HAP-1 (cell line): Measurements from ENCODE around the gene CACNA1H.
"Not testable (repeated sequence)": the region's sequence is repeated elsewhere in the genome, so short reads cannot be mapped to it uniquely, and the experiment has no call there.

ENCODE experiments used
- DNase-seq, 2 experiments: peaks; one replicate each; pipeline ENCODE4 v3.0.0-alpha.2; 2016 to 2020; ENCODE audit warnings: low spot score in 2 of 2
- H3K27me3 ChIP-seq: fragments of 250-450 bp; sonication (Bioruptor Pico); 2 replicates; pipeline ENCODE4 v1.5.1; 2020; ENCODE audit warnings: low read depth, mild to moderate bottlenecking, moderate library complexity
- H3K36me3 ChIP-seq: fragments of 250-450 bp; sonication (Bioruptor Pico); replicated peaks from 2 replicates; pipeline ENCODE4 v1.5.1; 2020; ENCODE audit warnings: mild to moderate bottlenecking
- H3K4me1 ChIP-seq: fragments of 250-450 bp; sonication (Bioruptor Pico); 2 replicates; pipeline ENCODE4 v1.5.1; 2020; ENCODE audit warnings: mild to moderate bottlenecking
- H3K4me3 ChIP-seq: fragments of 250-450 bp; sonication (Bioruptor Pico); 2 replicates; pipeline ENCODE4 v1.5.1; 2020; ENCODE audit warnings: mild to moderate bottlenecking, moderate library complexity
- H3K9me3 ChIP-seq: fragments of 250-450 bp; sonication (Bioruptor Pico); 2 replicates; pipeline ENCODE4 v1.5.1; 2020; ENCODE audit warnings: mild to moderate bottlenecking, moderate library complexity
- in situ Hi-C: fragments of 300-500 bp; cut with MboI; formaldehyde crosslinking; loops from 3 replicates; pipeline ENCODE4 v1.14.3; 2020; ENCODE audit warnings: low sequenced_read_pairs, inconsistent platforms, mixed read lengths

CACNA1H gene

DNA sequence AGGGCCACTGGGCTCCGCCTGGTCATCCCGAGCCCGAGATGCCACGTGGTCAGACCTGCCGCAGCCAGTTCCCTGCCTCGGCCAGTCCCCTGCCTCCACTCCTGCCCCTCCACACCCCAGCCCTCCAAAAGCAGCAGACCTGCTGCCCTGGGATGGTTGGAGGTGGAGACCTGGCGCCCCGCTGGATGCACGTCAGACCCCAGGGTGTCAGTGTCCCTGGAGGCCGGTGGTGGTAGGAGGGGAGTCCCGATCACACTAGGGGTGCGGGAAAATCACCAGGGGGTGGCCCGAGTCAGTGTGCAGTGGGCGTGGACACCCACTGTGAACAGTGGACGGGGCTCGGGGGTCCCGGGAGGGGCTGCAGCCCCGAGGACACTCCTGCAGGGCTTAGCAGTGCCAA, 45.3 kb downstream of the CACNA1H start:
- Histone ChIP-seq H3K4me1 (no peaks in the 10 kb centered on the region), H3K9me3 (no peaks in the 10 kb centered on the region)
- in situ Hi-C loops: no loop called here

DNA sequence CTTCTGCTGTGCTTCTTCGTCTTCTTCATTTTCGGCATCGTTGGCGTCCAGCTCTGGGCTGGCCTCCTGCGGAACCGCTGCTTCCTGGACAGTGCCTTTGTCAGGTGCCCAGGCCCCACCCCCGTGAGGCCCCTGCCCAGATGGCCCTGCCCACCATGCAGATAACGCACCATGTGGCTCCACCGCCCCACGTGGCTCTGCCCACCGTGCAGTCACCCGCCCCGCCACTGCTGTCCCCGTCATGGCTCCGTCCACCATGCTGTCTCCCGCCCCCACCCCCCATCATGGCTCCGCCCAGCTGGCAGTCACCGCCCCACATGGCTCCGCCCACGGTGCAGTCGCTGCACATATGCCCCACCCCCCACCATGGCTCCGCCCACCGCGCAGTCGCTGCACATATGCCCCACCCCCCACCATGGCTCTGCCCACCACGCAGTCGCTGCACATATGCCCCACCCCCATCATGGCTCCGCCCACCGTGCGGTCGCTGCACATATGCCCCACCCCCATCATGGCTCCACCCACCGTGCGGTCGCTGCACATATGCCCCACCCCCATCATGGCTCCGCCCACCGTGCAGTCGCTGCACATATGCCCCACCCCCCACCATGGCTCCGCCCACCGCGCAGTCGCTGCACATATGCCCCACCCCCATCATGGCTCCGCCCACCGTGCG, 45.9 kb downstream of the CACNA1H start:
- H3K4me1 ChIP-seq, H3K36me3 ChIP-seq, in situ Hi-C loops, H3K4me3 ChIP-seq, H3K27me3 ChIP-seq, H3K9me3 ChIP-seq: not testable (repeated sequence)
- DNase-seq: peak in 1 of 2 experiments; percentile 35

More for the DNA sequence above, 45.3 kb downstream of the CACNA1H start:
- Histone ChIP-seq H3K36me3 (no peaks in the 10 kb centered on the region), H3K4me3 (no peak overlapping the region), H3K27me3 (no peaks in the 10 kb centered on the region)
- no peak for DNase-seq

DNA sequence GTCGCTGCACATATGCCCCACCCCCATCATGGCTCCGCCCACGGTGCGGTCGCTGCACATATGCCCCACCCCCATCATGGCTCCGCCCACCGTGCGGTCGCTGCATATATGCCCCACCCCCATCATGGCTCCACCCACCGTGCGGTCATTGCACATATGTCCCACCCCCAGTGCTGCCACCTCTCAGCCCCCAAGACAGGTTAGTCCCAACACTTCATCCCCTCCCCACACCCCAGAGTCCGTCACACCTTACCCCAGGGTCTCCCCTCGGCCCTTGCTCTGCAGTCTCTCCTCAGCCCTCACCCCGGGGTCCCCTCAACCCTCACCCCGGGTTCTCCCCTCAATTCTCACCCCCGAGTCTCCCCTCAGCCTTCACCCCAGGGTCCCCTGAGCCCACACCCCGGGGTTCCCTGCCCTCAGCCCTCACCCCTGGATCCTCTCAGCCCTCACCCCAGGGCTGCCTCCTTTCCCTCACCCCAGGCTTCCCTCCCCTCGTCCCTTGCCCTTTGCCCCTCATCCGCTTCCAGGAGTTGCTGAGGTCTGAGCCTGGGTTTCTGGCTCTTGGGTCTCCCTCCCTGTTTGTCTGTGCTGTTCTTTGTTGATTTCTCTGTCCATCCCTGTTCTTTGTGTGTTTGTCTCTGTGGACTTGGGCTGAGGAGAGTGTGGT, 46.6 kb downstream of the CACNA1H start:
- DNase-seq: no peak
- H3K4me3 ChIP-seq: no peak overlapping the region
- H3K9me3 ChIP-seq: no peaks in the 10 kb centered on the region
- H3K4me1 ChIP-seq: no peaks in the 10 kb centered on the region
- no peaks in the 10 kb centered on the region for H3K36me3 ChIP-seq
- no peaks in the 10 kb centered on the region for H3K27me3 ChIP-seq
- in situ Hi-C loops: no loop called here

DNA sequence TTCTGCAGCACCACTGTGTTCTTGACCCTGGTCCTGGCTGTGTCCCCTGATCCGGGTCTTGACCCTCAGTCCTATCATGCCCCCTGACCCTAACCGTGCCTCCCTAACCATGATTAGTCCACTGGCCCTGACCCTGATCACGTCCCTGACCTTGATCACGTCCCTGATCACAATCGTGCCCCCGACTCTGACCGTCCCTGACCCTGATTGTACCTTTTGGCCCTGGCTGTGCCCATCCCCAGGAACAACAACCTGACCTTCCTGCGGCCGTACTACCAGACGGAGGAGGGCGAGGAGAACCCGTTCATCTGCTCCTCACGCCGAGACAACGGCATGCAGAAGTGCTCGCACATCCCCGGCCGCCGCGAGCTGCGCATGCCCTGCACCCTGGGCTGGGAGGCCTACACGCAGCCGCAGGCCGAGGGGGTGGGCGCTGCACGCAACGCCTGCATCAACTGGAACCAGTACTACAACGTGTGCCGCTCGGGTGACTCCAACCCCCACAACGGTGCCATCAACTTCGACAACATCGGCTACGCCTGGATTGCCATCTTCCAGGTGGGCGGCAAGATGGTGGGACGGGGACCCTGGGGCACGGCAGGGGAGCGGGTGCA, 47.2 kb downstream of the CACNA1H start:
- Histone ChIP-seq H3K4me3 (no peak overlapping the region), H3K9me3 (no peaks in the 10 kb centered on the region), H3K27me3 (no peaks in the 10 kb centered on the region), H3K36me3 (no peaks in the 10 kb centered on the region), H3K4me1 (no peaks in the 10 kb centered on the region)
- DNase-seq: no peak
- in situ Hi-C loops: no loop called here

DNA sequence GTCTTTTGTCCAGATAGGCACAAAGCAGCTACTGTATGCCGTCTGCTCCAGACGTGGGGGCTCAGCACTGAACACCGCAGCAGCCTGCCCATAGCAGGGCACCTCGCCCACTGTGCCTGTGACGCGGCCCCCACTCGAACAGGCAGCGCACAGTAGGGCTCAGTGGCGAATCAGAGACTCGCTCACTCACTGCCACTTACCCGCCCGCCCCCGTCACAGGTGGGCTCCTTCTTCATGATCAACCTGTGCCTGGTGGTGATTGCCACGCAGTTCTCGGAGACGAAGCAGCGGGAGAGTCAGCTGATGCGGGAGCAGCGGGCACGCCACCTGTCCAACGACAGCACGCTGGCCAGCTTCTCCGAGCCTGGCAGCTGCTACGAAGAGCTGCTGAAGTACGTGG, 48.5 kb downstream of the CACNA1H start:
- in situ Hi-C loops: no loop called here
- Histone ChIP-seq H3K36me3 (no peaks in the 10 kb centered on the region), H3K9me3 (no peaks in the 10 kb centered on the region), H3K27me3 (no peaks in the 10 kb centered on the region), H3K4me3 (no peak overlapping the region), H3K4me1 (no peaks in the 10 kb centered on the region)
- no peak for DNase-seq

DNA sequence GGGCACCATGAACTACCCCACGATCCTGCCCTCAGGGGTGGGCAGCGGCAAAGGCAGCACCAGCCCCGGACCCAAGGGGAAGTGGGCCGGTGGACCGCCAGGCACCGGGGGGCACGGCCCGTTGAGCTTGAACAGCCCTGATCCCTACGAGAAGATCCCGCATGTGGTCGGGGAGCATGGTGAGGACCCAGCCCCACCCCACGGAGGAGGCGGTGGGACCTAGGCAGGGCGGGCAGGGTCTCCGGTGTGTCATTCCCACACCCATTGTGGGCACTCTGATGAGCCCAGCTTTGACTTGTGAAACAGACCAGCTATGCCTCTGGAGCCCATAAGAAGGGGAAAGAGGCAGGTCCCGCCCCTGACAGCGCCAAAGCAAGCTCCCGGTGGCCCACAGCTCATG, 49.4 kb downstream of the CACNA1H start:
- in situ Hi-C loops: no loop called here
- no peaks in the 10 kb centered on the region for H3K27me3 ChIP-seq

DNA sequence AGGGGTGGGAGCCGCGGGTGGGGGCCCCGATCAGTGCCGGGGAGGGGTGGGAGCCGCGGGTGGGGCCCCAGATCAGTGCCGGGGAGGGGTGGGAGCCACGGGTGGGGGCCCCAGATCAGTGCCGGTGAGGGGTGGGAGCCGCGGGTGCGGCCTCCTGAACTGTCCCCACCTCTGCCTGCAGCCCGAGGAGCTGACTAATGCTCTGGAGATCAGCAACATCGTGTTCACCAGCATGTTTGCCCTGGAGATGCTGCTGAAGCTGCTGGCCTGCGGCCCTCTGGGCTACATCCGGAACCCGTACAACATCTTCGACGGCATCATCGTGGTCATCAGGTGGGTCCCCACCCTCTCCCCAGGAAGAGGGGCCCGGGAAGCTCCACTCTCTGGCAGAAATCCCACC, 52.0 kb downstream of the CACNA1H start:
- H3K27me3 ChIP-seq: no peaks in the 10 kb centered on the region
- no peaks in the 10 kb centered on the region for H3K36me3 ChIP-seq
- H3K4me1 ChIP-seq: no peaks in the 10 kb centered on the region
- in situ Hi-C loops: no loop called here
- no peaks in the 10 kb centered on the region for H3K9me3 ChIP-seq
- DNase-seq: no peak
- H3K4me3 ChIP-seq: no peak overlapping the region

More for the DNA sequence above, 49.4 kb downstream of the CACNA1H start:
- Histone ChIP-seq H3K36me3 (no peaks in the 10 kb centered on the region), H3K4me3 (no peak overlapping the region), H3K4me1 (no peaks in the 10 kb centered on the region), H3K9me3 (no peaks in the 10 kb centered on the region)
- DNase-seq: no peak

DNA sequence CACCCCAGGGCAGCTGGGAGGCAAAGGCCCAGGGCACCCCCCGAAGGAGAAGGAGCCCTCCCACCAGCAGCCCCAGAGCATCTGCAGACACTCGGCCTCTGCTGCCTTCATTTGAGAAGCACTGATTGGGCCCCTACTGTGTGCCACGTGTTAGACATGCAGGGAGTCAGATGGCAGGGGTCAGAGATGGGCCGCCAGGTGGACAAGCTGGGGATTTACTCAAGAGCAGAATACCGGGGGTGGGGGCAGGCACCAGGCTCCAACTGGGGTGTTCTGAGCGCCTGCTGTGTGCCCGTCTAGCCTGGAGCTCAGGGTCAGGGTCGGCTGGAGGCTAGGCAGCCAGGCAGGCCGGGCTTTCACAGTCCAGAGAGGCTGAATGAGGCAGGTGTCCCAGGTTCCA, 53.4 kb downstream of the CACNA1H start:
- in situ Hi-C loops: no loop called here
- Histone ChIP-seq H3K27me3 (no peaks in the 10 kb centered on the region), H3K4me3 (no peak overlapping the region), H3K9me3 (no peaks in the 10 kb centered on the region), H3K4me1 (no peaks in the 10 kb centered on the region), H3K36me3 (no peaks in the 10 kb centered on the region)
- DNase-seq: no peak

DNA sequence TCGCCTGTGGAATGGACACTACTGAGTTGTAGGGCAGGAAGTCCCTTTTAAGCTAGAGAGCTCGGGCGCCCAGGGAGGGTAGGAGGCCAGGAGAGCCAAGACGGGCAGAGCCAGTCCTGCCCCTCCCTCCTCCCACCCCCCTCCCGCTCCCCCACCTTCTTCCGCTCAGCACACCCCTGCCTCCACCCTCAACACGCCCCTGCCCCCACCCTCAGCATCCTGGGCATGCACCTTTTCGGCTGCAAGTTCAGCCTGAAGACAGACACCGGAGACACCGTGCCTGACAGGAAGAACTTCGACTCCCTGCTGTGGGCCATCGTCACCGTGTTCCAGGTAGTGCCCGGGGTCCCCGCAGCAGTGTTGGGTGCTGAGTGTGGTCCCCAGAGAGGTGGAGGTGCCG, 53.9 kb downstream of the CACNA1H start:
- Histone ChIP-seq H3K4me3 (no peak overlapping the region), H3K36me3 (no peaks in the 10 kb centered on the region), H3K4me1 (no peaks in the 10 kb centered on the region), H3K9me3 (no peaks in the 10 kb centered on the region), H3K27me3 (no peaks in the 10 kb centered on the region)
- DNase-seq: no peak
- in situ Hi-C loops: no loop called here

DNA sequence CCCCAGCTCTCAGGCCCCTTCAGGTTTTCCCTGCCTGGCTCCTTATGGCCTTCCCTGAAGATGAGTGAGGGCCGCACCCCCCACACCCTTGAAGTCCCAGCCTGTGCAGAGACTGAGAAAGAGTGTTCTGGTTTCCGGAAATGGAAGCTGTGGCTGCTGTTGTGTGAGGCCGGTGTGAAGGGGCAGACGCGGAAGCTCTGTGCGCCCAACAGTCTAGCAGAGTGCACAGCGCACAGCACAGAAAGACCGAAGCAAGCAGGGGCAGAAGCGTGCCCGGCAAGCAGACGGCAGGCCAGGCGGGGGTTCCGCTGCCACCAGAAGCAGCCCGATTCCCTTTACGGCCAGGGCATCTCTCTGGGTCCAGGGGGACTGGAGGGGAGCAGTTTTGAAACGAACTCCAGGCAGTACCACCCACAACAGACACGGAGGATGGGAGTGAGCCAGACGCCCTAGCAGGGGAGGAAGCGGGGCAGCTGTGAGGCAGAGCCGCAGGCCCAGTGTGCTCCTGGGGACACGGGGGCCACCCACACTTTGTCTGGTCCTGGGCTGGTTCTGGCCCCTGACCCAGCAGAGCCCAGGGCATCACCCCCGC, 55.4 kb downstream of the CACNA1H start:
- Histone ChIP-seq H3K4me3 (no peak overlapping the region), H3K27me3 (no peaks in the 10 kb centered on the region), H3K4me1 (no peaks in the 10 kb centered on the region), H3K9me3 (no peaks in the 10 kb centered on the region), H3K36me3 (no peaks in the 10 kb centered on the region)
- no peak for DNase-seq
- in situ Hi-C loops: no loop called here

DNA sequence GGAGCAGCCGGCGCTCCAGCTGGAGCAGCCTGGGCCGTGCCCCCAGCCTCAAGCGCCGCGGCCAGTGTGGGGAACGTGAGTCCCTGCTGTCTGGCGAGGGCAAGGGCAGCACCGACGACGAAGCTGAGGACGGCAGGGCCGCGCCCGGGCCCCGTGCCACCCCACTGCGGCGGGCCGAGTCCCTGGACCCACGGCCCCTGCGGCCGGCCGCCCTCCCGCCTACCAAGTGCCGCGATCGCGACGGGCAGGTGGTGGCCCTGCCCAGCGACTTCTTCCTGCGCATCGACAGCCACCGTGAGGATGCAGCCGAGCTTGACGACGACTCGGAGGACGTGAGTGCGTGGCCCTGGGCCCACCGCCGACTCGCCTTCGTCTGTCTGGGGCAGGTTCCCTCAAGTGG, 56.2 kb downstream of the CACNA1H start:
- DNase-seq: no peak
- Histone ChIP-seq H3K27me3 (no peaks in the 10 kb centered on the region), H3K4me1 (no peaks in the 10 kb centered on the region), H3K36me3 (no peaks in the 10 kb centered on the region), H3K9me3 (no peaks in the 10 kb centered on the region), H3K4me3 (no peak overlapping the region)
- in situ Hi-C loops: no loop called here

DNA sequence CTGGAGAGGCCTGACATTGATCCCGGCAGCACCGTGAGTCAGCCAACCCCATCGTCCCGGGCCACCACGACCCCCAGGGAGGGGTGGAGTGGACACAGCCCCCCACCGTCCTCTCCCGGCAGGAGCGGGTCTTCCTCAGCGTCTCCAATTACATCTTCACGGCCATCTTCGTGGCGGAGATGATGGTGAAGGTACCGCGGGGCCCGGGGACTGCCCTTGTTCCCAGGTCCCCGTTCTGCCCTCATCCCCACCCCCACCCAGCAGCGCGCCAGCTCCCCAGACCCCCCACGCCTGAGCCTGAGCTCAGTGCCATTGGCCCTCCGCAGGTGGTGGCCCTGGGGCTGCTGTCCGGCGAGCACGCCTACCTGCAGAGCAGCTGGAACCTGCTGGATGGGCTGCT, 57.6 kb downstream of the CACNA1H start:
- Histone ChIP-seq H3K27me3 (no peaks in the 10 kb centered on the region), H3K4me1 (no peaks in the 10 kb centered on the region), H3K4me3 (no peak overlapping the region), H3K36me3 (no peaks in the 10 kb centered on the region), H3K9me3 (no peaks in the 10 kb centered on the region)
- DNase-seq: no peak
- in situ Hi-C loops: no loop called here

DNA sequence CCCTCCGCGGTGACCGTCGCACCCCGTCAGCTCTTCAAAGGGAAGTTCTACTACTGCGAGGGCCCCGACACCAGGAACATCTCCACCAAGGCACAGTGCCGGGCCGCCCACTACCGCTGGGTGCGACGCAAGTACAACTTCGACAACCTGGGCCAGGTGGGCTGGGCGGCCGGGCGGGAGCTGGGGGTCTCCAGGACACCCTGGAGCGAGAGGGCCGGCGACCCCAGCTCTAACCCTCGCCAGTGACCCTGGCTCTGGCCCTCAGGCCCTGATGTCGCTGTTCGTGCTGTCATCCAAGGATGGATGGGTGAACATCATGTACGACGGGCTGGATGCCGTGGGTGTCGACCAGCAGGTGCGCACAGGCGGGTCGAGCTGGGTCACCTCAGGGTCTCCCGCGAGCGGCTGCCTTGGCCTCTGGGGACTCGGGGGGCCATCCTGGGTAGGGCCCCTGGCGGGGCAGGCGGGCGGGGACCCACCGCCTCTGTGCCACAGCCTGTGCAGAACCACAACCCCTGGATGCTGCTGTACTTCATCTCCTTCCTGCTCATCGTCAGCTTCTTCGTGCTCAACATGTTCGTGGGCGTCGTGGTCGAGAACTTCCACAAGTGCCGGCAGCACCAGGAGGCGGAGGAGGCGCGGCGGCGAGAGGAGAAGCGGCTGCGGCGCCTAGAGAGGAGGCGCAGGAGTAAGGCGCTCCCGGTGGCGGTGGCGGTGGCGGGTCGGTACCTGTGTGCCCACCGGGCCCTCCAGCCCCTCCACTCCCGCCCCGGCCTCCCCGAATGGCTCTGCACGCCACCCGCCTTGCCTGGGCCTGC, 58.8 kb downstream of the CACNA1H start:
- no peaks in the 10 kb centered on the region for H3K27me3 ChIP-seq
- H3K4me1 ChIP-seq: no peaks in the 10 kb centered on the region
- H3K36me3 ChIP-seq: no peaks in the 10 kb centered on the region
- in situ Hi-C loops: no loop called here
- no peaks in the 10 kb centered on the region for H3K9me3 ChIP-seq
- DNase-seq: no peak
- H3K4me3 ChIP-seq: no peak overlapping the region
